ENCODE measurements around the gene UBXN10.

DNA sequence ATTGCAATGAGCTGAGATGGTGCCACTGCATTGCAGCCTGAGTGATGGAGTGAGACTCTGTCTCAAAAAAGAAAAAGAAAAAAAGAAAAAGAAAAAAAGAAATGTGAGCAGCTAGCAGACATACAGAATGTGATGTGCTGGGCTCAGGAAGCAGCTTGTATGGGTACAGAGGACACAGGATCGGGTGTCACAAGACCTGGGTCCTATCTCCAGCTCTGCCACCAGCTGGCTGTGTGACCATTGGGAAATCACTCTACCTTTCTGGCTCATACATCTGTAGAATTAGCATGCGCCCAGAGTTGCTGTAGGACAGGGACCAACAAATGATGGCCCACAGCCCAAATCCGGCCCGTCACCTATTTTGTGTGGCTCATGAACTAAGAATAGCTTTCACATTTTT lies 3.8 kb downstream of the UBXN10 start:
- TF ChIP-seq EZH2 (IDR thresholded peaks at IDR 0.05; ENCODE audit: insufficient read depth, low read length) (no peak), CTCF (IDR thresholded peaks at IDR 0.05; ENCODE audit: insufficient read depth, low read depth, low read length) (no peak)

Measured in astrocyte (in vitro differentiated cells and primary cell).